ENCODE results near the gene XYLT1. TPM values are rescaled to one million over a fixed set of nuclear protein-coding genes. Genes with fewer than 3 reads are reported as not detected.

The XYLT1 gene
- polyA plus RNA-seq, 1 donor from 2014 or later = 3.3 TPM

DNA sequence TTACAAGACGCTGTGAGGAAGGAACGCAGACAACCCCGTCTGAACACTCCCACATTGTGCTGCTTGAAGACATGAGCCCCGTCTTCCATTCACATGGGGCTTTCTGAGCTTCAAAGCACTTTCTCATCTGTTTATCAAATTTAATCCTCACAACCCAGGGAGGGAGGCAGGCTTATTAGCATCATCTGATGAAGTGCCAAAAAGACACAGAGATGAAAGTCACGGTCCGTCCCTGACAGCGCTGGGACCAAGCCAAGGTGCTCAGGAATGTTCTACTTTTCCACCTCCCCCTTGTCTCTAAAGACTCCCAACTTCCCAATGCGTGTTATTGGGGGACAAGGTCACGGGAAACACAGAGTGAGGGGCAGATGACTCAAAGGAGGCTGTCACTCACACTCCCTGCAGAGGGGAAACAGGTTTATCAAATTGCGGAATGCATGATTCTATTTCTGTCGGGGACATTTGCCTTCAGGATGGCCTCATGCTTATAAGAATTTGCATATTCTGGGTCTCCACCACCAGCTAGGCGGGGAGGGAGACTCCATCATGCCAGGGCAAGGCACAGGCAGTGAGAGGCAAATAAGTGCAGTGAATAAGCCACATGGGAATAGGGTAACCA lies 10.7 kb downstream of the XYLT1 start:
- Histone ChIP-seq H3K27me3 (ENCODE audit: insufficient read depth, low read depth, low read length) (no peaks in the 10 kb centered on the region), H3F3A (ENCODE audit: insufficient read depth, low read length, poor library complexity, severe bottlenecking) (no peaks in the 10 kb centered on the region), H4K20me1 (ENCODE audit: insufficient read depth) (no peaks in the 10 kb centered on the region), H3K9ac (ENCODE audit: low read length) (no peak overlapping the region), H3K79me2 (replicated peaks; ENCODE audit: insufficient read depth, low read length) (peaks cover 70% of the 10 kb centered on the region), H3K9me3 (ENCODE audit: low read length) (no peaks in the 10 kb centered on the region), H3K4me3 (ENCODE audit: low read length) (no peak overlapping the region), H2AFZ (ENCODE audit: low read depth, low read length) (no peak overlapping the region), H3K9me2 (ENCODE audit: insufficient read depth, low read length) (no peaks in the 10 kb centered on the region), H3K4me2 (ENCODE audit: low read length) (no peak overlapping the region), H3K36me3 (ENCODE audit: insufficient read depth, low read length) (no peaks in the 10 kb centered on the region), H3K27ac (ENCODE audit: low read length) (no peak overlapping the region)
- TF ChIP-seq RAD21 (conservative IDR thresholded peaks at IDR 0.05) = no peak
- TF ChIP-seq SMC3 (conservative IDR thresholded peaks at IDR 0.05; ENCODE audit: poor library complexity) = no peak
- TF ChIP-seq MXI1 (conservative IDR thresholded peaks at IDR 0.05; ENCODE audit: poor library complexity, severe bottlenecking) = no peak
- no peak for TF ChIP-seq EP300 (conservative IDR thresholded peaks at IDR 0.05; ENCODE audit: poor library complexity, severe bottlenecking)
- TF ChIP-seq, protein P1, sequence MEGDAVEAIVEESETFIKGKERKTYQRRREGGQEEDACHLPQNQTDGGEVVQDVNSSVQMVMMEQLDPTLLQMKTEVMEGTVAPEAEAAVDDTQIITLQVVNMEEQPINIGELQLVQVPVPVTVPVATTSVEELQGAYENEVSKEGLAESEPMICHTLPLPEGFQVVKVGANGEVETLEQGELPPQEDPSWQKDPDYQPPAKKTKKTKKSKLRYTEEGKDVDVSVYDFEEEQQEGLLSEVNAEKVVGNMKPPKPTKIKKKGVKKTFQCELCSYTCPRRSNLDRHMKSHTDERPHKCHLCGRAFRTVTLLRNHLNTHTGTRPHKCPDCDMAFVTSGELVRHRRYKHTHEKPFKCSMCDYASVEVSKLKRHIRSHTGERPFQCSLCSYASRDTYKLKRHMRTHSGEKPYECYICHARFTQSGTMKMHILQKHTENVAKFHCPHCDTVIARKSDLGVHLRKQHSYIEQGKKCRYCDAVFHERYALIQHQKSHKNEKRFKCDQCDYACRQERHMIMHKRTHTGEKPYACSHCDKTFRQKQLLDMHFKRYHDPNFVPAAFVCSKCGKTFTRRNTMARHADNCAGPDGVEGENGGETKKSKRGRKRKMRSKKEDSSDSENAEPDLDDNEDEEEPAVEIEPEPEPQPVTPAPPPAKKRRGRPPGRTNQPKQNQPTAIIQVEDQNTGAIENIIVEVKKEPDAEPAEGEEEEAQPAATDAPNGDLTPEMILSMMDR (IDR thresholded peaks at IDR 0.05; ENCODE audit: poor library complexity, severe bottlenecking) = no peak
- TF ChIP-seq, protein P2, sequence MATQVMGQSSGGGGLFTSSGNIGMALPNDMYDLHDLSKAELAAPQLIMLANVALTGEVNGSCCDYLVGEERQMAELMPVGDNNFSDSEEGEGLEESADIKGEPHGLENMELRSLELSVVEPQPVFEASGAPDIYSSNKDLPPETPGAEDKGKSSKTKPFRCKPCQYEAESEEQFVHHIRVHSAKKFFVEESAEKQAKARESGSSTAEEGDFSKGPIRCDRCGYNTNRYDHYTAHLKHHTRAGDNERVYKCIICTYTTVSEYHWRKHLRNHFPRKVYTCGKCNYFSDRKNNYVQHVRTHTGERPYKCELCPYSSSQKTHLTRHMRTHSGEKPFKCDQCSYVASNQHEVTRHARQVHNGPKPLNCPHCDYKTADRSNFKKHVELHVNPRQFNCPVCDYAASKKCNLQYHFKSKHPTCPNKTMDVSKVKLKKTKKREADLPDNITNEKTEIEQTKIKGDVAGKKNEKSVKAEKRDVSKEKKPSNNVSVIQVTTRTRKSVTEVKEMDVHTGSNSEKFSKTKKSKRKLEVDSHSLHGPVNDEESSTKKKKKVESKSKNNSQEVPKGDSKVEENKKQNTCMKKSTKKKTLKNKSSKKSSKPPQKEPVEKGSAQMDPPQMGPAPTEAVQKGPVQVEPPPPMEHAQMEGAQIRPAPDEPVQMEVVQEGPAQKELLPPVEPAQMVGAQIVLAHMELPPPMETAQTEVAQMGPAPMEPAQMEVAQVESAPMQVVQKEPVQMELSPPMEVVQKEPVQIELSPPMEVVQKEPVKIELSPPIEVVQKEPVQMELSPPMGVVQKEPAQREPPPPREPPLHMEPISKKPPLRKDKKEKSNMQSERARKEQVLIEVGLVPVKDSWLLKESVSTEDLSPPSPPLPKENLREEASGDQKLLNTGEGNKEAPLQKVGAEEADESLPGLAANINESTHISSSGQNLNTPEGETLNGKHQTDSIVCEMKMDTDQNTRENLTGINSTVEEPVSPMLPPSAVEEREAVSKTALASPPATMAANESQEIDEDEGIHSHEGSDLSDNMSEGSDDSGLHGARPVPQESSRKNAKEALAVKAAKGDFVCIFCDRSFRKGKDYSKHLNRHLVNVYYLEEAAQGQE (IDR thresholded peaks at IDR 0.05; ENCODE audit: borderline replicate concordance) = no peak
- no peak for TF ChIP-seq TAF1 (IDR thresholded peaks at IDR 0.05; ENCODE audit: low read depth)
- no peak for TF ChIP-seq EZH2 (IDR thresholded peaks at IDR 0.05; ENCODE audit: borderline replicate concordance, insufficient read depth, low read length, poor library complexity, severe bottlenecking)
- TF ChIP-seq POLR2AphosphoS5 (IDR thresholded peaks at IDR 0.05) = no peak

DNA sequence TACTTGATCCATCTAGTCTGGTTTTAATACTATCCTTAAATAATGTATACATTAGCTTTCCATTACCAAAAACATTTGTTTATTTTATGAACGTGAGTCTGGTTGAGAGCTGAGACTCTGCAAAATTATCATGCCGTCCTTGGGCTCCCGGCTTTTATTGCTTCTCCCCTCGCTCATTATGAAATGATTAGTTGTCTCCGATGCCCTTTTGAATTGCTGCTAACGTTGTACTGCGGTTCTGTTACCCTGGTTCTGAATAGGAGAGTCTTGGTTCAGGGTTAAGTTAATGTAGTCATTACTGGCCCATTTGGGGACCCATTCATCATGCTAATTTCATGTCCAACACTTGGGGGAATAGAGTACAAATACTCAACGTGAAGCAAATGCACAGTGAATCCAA lies 12.8 kb downstream of the XYLT1 start:
- no peaks in the 10 kb centered on the region for H3K9me3 ChIP-seq (ENCODE audit: low read length)
- no peak overlapping the region for H3K27ac ChIP-seq (ENCODE audit: low read length)
- H3F3A ChIP-seq (ENCODE audit: insufficient read depth, low read length, poor library complexity, severe bottlenecking) = no peaks in the 10 kb centered on the region
- no peak overlapping the region for H3K4me2 ChIP-seq (ENCODE audit: low read length)
- no peaks in the 10 kb centered on the region for H3K27me3 ChIP-seq (ENCODE audit: insufficient read depth, low read depth, low read length)
- no peaks in the 10 kb centered on the region for H3K9me2 ChIP-seq (ENCODE audit: insufficient read depth, low read length)
- H3K4me3 ChIP-seq (ENCODE audit: low read length) = no peak overlapping the region
- H3K36me3 ChIP-seq (ENCODE audit: insufficient read depth, low read length) = no peaks in the 10 kb centered on the region
- H3K9ac ChIP-seq (ENCODE audit: low read length) = no peak overlapping the region
- H4K20me1 ChIP-seq (ENCODE audit: insufficient read depth) = no peaks in the 10 kb centered on the region
- H2AFZ ChIP-seq (ENCODE audit: low read depth, low read length) = no peak overlapping the region
- peaks cover 51% of the 10 kb centered on the region for H3K79me2 ChIP-seq (replicated peaks; ENCODE audit: insufficient read depth, low read length)
- TF ChIP-seq EP300 (conservative IDR thresholded peaks at IDR 0.05; ENCODE audit: poor library complexity, severe bottlenecking) (no peak), SMC3 (conservative IDR thresholded peaks at IDR 0.05; ENCODE audit: poor library complexity) (no peak), TAF1 (IDR thresholded peaks at IDR 0.05; ENCODE audit: low read depth) (no peak), POLR2AphosphoS5 (IDR thresholded peaks at IDR 0.05) (no peak), MXI1 (conservative IDR thresholded peaks at IDR 0.05; ENCODE audit: poor library complexity, severe bottlenecking) (no peak)
- TF ChIP-seq, protein P2 (IDR thresholded peaks at IDR 0.05; ENCODE audit: borderline replicate concordance) = no peak
